Peyer's patch (tissue), 4 donors: ENCODE results near the gene WFDC1. TPM values are rescaled to one million over a fixed set of nuclear protein-coding genes. Genes with fewer than 3 reads are reported as not detected.

Source experiments
- DNase-seq, 3 donors: peaks; one replicate each; pipeline ENCODE4 v3.0.0-alpha.2; 2017 to 2019
- H3K27ac ChIP-seq, 4 donors: fragments of 200-600 bp; sonication (generic); one replicate each; pipeline ENCODE4 v1.5.1; 2016 to 2019
- H3K27me3 ChIP-seq, 2 donors: fragments of 200-600 bp; sonication (generic); one replicate each; pipeline ENCODE4 v1.5.1; 2019
- H3K36me3 ChIP-seq, 3 donors: fragments of 200-600 bp; sonication (generic); one replicate each; pipeline ENCODE4 v1.5.1; 2016 to 2019
- H3K4me1 ChIP-seq, 4 donors: fragments of 200-600 bp; sonication (generic); one replicate each; pipeline ENCODE4 v1.5.1; 2016 to 2019
- H3K4me3 ChIP-seq, 4 donors: fragments of 200-600 bp; sonication (generic); 1 replicate in 3 of 4; 2 replicates in 1 of 4; pipeline ENCODE4 v1.5.1; 2016 to 2019; ENCODE audit warnings: mild to moderate bottlenecking in 1 of 4
- H3K9me3 ChIP-seq, 4 donors: fragments of 200-600 bp; sonication (generic); one replicate each; pipeline ENCODE4 v1.5.1; 2016 to 2019; ENCODE audit warnings: mild to moderate bottlenecking in 1 of 4
- POLR2A ChIP-seq, 2 donors: fragments of 450-650 bp; IDR thresholded peaks; one replicate each; pipeline ENCODE4 v1.5.1; 2017; ENCODE audit warnings: antibody characterized with exemption in 2 of 2, mild to moderate bottlenecking in 2 of 2, moderate library complexity in 2 of 2
- total RNA-seq, 4 donors: library from RNA; depleted of rRNA; stranded (reverse); fragments of >200 nt; gene quantifications; one replicate each; pipeline ENCODE4 v1.1.0, GENCODE V29; 2016
- TF ChIP-seq, protein P1 (sequence below), 6 experiments: fragments of 450-650 bp in 4 of 6; fragments of 200-600 bp in 2 of 6; sonication (generic) in 1 of 6; IDR thresholded peaks; one replicate each; pipeline ENCODE4 v1.5.1; 2017 to 2019; ENCODE audit warnings: antibody characterized with exemption in 6 of 6, mild to moderate bottlenecking in 3 of 6, moderate library complexity in 1 of 6

WFDC1 gene
- total RNA-seq = 10 to 100 TPM in 2 of 4 donors, 1 to 10 TPM in 2; 1.9 to 35.5 (median 10.1) TPM

GRCh38 chr16:84294531-84295142 is at the start of gene WFDC1:
TSS of gene WFDC1 (plus strand) at chr16:84294878. CDS start at chr16:84294972, 94 bp downstream.
- Histone ChIP-seq H3K27me3 (no peaks in the 10 kb centered on the region), H3K4me3 (peak within 1 kb of the TSS in 2 of 4 donors; percentile 11 to 31), H3K9me3 (no peaks in the 10 kb centered on the region), H3K4me1 (peaks cover 0 to 10% (median 0%) of the 10 kb centered on the region in 4 donors), H3K27ac (peak within 1 kb of the TSS; percentile 21 to 74 (median 52)), H3K36me3 (no peaks in the 10 kb centered on the region)
- TF ChIP-seq, protein P1, sequence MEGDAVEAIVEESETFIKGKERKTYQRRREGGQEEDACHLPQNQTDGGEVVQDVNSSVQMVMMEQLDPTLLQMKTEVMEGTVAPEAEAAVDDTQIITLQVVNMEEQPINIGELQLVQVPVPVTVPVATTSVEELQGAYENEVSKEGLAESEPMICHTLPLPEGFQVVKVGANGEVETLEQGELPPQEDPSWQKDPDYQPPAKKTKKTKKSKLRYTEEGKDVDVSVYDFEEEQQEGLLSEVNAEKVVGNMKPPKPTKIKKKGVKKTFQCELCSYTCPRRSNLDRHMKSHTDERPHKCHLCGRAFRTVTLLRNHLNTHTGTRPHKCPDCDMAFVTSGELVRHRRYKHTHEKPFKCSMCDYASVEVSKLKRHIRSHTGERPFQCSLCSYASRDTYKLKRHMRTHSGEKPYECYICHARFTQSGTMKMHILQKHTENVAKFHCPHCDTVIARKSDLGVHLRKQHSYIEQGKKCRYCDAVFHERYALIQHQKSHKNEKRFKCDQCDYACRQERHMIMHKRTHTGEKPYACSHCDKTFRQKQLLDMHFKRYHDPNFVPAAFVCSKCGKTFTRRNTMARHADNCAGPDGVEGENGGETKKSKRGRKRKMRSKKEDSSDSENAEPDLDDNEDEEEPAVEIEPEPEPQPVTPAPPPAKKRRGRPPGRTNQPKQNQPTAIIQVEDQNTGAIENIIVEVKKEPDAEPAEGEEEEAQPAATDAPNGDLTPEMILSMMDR (IDR thresholded peaks at IDR 0.05) = no peak
- TF ChIP-seq POLR2A (IDR thresholded peaks at IDR 0.05) = no peak
- DNase-seq = no peak

- TF ChIP-seq, protein P1 (IDR thresholded peaks at IDR 0.05) = no peak
- TF ChIP-seq POLR2A (IDR thresholded peaks at IDR 0.05) = no peak
- H3K27ac ChIP-seq = no peak overlapping the region
Observed at GRCh38 chr16:84245956-84246678, 48.6 kb upstream of the WFDC1 start.

DNA sequence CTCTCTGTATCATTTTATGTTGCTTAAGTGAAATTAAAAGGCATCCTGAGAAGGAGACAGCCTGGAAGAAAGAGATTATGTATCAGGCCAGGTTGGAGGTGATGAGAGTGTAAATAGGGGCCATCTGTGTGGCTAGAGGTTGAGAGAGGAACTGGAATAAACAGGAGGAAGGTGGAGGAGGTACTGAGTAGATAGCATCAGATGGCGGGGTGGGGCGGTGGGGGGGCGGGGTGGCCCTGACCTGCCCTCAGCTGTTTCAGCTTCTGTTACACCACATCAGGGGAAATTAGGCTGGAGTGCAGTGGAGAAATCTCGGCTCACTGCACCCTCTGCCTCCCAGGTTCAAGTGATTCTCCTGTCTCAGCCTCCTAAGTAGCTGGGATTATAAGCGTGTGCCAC is 48.0 kb upstream of the WFDC1 start:
- H3K27me3 ChIP-seq = no peaks in the 10 kb centered on the region

More at GRCh38 chr16:84245956-84246678, 48.6 kb upstream of the WFDC1 start:
- Histone ChIP-seq H3K9me3 (no peaks in the 10 kb centered on the region), H3K27me3 (no peaks in the 10 kb centered on the region), H3K4me3 (no peak overlapping the region), H3K4me1 (no peaks in the 10 kb centered on the region), H3K36me3 (no peaks in the 10 kb centered on the region)
- DNase-seq = no peak

DNA sequence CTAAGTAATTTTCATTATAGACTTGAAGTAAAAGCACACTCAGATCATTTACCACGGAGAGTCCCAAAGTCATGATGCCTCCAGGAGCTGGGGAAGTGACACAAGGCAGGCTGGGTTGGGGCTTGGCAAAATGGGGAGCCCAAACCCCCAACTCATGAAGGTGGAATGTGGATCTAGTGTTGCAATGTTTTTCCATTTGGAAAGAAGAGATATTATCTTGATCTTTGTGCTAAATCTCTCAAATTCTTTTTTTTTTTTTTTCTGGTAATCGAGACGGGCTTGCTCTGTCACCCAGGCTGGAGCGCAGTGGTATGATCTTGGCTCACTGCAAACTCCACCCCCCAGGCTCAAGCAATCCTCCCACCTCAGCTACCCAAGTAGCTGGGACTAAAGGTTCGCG is 47.3 kb upstream of the WFDC1 start:
- Histone ChIP-seq H3K27ac (no peak overlapping the region), H3K36me3 (no peaks in the 10 kb centered on the region), H3K4me3 (no peak overlapping the region), H3K4me1 (no peaks in the 10 kb centered on the region), H3K9me3 (no peaks in the 10 kb centered on the region), H3K27me3 (no peaks in the 10 kb centered on the region)
- TF ChIP-seq, protein P1 (IDR thresholded peaks at IDR 0.05) = no peak
- no peak for TF ChIP-seq POLR2A (IDR thresholded peaks at IDR 0.05)
- DNase-seq = no peak

More for the DNA sequence above, 48.0 kb upstream of the WFDC1 start:
- no peak for DNase-seq
- no peak for TF ChIP-seq POLR2A (IDR thresholded peaks at IDR 0.05)
- TF ChIP-seq, protein P1 (IDR thresholded peaks at IDR 0.05) = no peak
- no peak overlapping the region for H3K4me3 ChIP-seq
- no peak overlapping the region for H3K27ac ChIP-seq
- H3K4me1 ChIP-seq = no peaks in the 10 kb centered on the region
- H3K9me3 ChIP-seq = no peaks in the 10 kb centered on the region
- H3K36me3 ChIP-seq = no peaks in the 10 kb centered on the region

- no peaks in the 10 kb centered on the region for H3K36me3 ChIP-seq
- H3K9me3 ChIP-seq = no peaks in the 10 kb centered on the region
- H3K27me3 ChIP-seq = no peaks in the 10 kb centered on the region
- DNase-seq = no peak
- TF ChIP-seq, protein P1 (IDR thresholded peaks at IDR 0.05) = no peak
- no peak for TF ChIP-seq POLR2A (IDR thresholded peaks at IDR 0.05)
- H3K27ac ChIP-seq = no peak overlapping the region
- no peak overlapping the region for H3K4me3 ChIP-seq
- H3K4me1 ChIP-seq = no peaks in the 10 kb centered on the region
Observed at GRCh38 chr16:84247844-84248243, 46.8 kb upstream of the WFDC1 start.
